NOMO-1 treated with DMSO at 0.1 percent for 48 hours (cell line): ENCODE results near the gene HOXB8.

Source experiments
- DNase-seq: peaks from one replicate; lab custom pipeline; 2025; ENCODE audit not compliant: unreplicated experiment; lab: John Stamatoyannopoulos, UW

The HOXB8 gene

DNA sequence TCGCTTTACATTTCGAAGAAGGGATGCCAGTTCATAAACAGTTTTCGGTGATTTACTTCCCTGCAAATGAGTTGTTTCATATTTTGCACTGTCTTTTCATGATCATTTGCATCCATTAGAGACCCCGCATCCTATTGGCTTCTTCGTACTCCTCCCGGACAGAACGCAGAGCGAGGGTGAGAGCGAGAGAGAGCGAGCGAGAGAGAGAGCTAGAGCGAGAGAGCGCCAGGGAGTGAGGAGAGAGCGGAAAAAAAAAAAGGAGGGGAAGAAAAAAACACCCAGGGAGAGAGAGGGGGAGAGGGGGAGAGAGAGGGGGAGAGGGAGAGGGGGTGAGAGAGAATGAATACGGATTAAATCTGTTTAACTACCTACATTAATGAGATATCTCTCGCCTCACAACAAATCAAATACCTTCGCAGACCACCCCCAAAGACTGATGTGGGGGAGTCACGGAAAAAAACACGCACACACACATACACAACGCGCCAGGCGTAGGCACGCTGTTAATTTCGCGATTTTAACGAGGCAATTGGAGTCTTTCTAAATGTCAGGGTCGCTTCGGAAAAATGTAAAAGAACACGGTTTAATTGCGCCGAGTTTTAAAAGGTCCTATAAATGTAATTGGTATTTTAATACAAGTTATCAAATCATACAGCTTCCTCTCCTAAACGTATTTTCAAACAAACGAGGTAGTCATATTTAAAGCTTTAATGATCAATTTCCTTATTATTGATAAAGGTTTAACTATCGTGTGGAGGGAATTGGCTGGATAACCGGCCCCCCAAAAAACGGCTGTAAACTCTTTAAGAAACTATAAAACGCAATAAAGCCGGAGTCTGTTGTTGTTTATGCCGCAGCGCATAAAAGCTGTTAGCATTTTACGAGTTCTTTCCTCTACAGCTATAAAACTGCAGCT lies at the start of gene HOXB8:
TSS of gene HOXB8 (minus strand) at position 246 of the 916 bp plus-strand sequence. CDS start 588 bp downstream, outside the sequence.
- no peak for DNase-seq

DNA sequence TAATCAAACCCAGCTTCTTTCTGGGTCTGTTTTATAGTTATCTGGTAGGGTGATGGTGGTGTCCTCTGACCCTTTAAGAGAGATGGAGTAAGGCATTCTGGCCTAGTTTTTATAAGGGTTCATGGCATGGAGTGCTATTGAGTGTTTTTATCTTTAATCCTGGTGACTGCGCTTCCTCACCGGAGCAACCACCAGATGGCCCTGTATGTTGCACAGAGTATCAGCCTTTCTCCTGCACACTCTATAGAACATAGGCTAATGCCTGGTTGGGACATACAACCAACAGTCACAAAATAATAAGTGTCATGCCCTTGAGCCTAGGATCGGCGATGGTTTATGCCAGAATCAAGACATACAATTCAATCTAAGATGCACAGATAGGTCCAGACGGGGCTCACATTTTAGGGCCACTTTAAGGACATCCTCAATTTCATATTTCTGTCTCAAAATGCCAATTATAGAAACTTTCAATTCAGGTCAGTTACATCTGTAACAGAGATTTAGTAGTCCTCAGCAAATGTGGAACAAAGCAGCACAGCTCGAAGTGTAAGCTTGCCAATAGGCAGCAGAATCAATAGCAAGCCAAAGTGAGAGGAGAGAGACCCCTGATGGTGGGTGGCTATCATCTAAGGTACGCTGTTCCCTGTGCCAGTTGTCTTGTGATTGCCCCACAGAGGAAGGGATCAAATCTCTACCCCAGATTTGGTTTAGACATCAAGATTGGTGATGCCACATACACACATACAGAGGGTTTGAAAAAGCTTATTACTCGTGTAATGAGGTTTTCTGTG lies 48.2 kb upstream of the HOXB8 start:
- DNase-seq = no peak

DNA sequence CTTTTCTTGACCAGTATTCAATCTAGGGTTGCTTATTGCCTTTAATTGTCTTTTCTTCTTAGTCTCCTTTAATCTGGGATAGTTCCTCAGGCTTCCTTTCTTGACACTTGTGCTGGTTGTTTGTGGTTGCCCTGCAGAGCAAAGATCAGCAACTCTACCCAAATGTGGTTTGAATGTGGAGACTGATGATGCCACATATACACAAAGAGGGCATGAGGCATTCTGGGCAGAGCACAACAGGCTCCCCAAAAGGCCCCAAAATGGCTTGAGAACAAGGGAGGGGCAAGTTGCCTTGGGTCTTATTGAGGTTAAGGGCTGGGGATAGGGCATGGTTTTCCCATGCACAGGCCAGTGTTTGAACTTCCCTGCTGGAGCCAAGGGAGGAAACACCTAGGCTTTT lies 40.8 kb upstream of the HOXB8 start:
- no peak for DNase-seq

DNA sequence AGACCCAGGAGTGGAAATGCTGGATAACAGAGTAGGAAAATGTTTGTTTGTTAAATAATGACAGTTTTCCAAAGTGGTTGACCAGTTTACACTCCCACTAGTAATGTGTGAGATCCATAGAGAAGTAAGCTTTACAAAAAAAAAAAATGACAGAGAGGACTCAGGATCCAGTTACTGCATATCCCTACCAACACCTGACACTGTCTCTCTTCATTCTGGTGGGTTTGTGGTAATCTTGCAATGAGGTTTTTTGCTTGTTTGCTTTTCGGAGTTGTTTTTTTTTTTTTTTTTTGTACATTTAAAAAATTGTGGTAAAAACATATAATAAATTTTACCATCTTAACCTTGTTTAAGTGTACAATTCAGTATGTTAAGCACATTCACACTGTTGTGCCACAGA lies 34.6 kb upstream of the HOXB8 start:
- no peak for DNase-seq

DNA sequence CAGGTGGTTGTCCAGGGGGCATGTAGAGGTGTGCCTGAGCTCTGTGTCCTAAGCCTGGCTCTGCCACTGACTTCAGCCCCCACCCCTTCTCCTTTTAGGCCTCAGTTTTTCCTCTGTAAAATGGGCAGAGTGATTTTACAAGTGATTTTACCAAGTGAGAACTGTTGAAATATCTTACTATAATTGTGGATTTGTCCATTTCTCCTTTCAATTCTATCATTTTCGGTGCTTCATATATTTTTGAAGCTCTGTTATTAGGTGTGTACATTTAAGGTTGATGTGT lies 32.8 kb upstream of the HOXB8 start:
- no peak for DNase-seq

DNA sequence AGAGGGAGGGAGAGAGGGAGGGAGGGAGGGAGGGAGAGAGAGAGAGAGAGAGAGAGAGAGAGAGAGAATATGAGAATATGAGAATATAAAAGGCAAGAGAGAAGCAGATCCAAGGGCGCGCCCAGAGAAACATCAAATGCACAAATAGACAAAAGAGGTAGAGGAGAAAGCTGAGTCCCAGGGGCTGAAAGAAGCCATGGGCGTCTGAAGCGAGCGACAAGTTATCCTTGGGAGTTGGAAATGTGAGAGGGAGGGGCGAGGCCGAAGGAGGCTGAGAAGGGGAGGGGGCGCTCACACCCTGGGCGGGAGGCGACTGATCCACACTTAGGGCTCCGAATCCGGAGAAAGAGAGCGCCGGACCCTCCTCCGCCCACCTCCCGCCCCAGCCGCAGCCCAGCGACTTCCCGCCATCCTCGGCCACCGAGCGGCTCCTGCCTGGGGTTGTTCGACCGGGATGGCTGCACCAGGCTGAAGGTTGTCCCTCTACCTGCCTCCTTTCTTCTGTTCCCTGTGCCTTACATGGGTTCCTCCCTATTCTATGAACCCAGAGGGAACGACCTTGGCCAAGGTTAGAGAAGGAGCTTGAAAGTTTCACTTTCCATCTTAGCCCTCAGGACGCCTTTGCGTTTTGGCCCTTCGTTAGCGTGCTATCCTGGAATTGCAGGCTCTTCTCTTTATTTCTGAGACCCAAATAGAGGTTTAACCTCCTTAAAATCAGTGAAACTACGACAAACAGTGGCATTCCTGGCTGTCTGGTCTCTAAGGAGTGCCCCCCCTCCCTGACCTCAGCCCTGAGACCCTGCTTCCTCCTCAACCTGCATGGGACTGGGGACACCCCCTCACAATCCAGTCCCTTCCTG lies 32.2 kb upstream of the HOXB8 start:
- no peak for DNase-seq

DNA sequence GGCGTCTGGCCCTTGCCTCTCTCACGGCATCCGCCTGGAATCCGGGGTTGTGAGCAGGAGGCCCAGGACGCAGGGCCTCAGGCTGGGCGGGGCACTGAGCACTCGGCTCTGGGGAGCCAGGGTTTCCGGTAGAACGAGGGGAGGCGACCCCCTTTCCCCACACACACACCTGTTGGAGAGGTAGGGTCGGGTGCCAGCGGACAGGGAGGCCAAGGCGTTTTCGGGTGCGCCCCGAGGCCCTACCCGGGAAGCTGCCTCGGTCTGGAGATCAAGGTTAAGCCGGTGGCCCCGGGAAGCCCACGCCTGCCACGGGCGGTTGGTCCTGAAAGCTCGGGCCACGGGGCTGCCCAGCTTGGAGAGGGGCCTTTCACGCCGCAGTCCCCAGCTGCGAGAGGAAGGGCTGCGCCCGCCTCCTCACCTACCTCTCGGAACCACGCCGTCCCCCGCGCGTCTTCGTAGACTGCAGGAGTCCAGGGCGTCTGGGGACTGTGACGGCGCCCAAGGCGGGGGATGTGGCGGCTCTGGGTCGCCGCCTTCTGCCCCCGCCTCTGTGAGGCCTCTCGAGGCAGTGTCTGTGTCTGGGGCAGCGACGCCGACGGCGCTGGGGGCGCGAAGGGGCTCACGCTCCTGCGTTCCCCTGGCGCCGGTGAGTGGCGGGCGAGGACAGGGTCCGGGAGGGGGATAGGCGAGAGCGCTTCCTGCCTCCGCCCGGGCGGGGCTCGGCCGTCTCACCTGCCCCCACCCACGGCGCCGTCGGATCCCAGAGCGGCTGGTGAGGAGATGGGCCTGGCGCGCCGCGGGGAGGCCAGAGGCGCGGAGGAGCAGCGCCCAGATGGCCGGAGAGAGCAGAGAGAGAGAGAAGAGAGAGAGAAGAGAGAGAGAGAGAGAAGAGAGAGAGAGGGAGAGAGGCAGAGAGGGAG lies 31.4 kb upstream of the HOXB8 start:
- DNase-seq = no peak

DNA sequence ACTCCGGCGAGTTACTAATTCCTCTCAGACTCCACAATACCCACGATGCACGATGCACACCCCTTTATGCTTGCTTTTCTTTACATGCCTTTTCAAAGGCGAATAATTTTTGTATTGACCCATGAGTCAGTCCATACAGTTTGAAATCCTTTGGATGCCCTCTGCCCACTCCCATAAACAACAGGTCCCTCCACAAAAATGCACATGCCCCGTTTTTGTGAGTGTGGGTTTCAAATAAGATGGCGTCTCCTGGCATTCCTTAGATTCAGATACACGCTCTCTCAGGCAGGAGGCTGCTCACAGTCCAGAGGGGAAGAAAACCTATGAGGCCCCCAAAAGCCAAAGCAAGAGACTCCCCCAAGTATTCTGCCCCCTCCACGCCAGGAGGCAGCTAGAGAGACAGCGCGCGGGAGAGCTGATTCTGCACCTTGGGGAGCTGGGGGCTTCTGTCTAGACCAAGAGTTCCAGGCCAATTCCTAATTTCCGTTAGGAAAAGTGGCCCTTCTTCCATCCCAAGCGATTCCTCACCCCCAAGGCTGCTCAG lies 30.6 kb upstream of the HOXB8 start:
- no peak for DNase-seq

DNA sequence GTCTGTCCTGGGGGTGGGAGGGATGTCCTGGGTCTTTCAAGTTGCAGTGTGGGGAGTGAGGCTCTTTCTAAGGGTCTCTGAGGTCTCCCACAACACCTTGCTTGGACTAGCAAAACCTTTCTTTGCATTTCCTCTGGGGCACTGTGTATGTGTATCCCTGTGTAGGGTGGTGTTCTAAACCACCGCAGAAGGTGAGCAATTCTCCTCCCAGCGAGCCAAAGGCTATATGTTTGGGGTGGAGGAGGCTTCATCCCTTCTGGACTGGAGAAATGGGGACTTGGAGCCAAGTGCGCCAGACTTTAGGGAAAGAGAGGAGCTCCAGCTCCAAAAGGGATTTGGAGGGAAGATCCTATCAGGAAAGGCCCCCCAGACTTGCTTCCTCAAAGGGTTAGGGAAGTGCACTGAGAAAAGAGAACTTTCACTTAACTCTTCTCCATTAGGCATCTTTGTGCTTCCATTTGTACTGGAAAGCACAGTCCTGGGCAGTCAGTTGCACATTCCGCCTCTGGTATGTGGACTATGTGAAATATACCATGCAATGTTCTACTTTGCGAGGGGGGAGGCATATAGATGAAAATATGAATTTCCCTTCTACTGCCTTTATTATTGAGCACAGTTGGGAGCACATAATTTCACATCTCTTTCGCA lies 29.9 kb upstream of the HOXB8 start:
- no peak for DNase-seq

DNA sequence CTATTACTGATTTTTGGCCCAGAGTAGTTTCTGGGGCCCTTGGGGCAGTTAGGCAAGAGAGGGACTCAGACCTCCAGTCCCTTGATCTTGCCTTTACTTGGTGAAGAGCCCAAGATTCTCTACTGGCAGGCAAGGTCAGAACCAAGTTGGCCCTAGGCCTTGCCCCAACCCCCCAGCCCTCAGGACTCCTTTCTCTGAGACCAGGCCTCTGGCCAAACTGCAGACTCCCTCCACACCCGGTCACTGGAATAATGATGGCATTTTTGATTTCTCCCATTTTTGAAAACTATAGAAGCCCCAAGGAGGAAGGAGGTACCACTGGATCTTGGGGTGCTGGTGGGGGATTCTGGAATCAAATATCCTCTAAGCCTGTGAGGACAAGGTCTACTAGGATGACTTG lies 29.1 kb upstream of the HOXB8 start:
- no peak for DNase-seq

DNA sequence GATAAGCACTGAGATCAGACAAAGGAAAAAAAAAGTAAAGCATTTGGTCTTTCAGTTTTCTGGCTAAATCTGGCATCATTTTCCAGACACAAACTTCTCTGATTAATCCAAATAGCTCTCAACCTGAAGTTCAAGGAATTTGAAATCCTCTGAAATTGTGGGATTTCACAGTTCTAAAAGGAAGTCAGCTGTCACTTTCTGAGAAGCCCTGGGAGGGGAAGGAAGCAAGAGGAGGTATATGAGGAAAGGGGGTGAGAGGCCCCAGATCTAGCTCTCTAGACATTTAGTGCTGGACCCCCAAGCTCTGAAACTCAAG lies 28.6 kb upstream of the HOXB8 start:
- DNase-seq = no peak

DNA sequence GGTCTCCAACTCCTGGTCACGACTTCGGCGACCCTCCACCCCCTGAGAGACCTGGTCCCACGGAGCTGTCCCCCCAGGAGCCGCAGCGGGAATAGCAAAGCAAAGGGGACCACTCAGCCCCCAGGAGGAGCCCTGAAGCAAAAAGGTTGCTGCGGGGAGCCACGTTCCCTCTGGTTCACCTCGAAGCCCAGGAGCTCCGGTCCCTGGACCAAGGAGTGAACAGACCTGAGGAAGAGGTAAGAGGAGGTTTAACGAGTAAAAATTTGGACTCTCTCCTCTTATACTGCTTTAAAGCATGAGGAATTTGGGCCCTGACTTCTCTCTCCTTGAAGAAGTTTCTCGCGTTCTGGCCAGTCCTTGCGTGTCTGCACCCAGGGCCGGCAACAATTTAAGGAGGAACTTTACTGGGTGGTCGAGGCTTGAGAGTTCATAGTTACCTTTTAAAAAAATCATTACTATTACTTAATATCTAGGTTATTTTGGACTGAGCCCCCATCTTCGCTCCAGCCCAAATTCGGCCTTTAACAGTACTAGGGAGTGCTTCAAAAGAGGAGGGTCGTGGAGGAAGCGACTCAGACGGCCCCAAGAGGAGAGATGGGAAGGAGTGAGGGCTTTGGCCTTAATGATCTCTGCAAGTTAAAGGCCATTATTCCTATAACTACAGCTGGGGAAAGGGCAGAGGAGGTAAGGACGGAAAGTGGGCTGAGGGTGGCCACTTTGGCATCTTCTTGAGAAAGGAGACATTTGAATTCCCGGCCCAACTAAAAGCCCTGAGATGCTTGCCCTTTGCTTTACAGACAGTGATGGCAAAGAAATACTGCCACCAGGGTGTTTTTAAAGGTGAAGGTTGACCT lies 28.0 kb upstream of the HOXB8 start:
- no peak for DNase-seq

DNA sequence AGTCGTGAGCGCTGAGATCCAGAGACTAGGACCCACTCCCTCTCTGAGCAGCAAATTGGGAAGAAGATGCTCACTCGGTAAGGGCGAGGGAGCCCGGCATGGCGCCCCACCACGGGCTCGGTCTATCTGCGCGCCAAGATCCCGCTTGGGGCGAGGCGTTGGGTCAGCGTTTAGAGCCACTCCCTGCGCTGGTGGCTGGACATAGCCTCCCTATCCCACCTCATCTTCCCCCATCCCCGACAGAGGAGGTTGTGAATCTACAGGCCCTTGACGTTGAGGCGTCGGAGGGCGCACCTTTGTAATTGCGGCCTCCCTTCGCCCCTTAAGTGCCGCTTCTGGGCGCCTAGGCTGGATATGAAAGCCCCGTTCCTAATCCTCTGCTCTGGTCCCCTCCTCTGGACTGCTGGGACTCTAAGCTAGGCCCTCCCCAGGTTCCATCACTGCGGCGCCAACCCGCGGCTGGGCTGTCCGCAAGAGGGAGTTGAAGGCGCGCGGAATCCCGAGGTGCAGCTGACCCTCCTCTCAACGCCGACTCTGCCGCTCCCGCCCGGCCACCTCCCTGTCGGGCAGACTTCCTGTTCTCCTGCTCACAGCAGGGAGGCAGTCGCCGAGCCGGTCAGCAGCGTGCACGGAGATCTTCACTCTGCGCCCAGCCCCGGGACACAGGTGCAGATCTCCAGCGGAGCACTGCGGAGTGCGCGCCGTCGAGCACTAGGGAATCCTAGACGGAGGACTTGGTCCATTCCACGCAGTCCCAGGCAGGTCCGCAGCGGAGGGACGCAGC lies 27.2 kb upstream of the HOXB8 start:
- no peak for DNase-seq

DNA sequence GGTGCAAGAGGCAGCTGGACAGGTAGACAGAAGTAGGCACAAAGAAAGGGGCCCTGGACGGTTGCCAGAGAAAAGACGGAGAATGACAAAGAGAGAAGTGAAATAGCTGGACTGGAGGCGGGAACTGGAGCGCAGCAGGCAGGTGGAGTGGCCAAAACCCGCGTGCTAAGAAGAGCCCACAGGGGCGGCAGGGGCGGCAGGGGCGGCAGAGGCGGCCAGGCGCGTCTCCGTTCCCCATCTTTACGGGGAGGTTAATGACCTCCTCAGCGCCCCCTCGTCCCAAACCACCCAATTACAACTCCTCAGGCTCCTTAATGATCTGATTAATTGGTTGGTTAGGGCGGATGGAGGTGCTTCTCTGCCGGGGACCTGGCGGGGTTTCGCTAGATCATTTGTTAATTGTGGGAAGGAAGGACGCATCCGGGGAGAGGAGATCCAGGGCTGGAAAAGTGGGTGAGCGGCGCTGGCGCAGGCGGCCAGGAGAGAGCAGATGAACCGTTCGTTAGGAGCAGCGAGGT lies 26.5 kb upstream of the HOXB8 start:
- no peak for DNase-seq

DNA sequence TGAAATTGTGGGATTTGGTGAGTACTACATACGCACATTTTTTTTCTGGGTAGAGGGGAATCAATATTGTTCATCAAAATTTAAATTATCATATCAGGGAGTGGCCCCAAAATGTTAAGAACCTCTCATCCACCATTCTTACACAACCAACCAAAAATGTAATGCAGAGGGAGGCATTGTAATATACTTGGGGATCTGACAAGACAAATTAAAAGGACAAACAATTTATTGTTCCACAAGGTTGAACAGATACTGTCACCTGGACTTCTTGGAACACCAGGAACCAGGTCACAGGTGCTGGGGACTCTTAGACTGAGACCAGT lies 25.7 kb upstream of the HOXB8 start:
- DNase-seq = no peak

DNA sequence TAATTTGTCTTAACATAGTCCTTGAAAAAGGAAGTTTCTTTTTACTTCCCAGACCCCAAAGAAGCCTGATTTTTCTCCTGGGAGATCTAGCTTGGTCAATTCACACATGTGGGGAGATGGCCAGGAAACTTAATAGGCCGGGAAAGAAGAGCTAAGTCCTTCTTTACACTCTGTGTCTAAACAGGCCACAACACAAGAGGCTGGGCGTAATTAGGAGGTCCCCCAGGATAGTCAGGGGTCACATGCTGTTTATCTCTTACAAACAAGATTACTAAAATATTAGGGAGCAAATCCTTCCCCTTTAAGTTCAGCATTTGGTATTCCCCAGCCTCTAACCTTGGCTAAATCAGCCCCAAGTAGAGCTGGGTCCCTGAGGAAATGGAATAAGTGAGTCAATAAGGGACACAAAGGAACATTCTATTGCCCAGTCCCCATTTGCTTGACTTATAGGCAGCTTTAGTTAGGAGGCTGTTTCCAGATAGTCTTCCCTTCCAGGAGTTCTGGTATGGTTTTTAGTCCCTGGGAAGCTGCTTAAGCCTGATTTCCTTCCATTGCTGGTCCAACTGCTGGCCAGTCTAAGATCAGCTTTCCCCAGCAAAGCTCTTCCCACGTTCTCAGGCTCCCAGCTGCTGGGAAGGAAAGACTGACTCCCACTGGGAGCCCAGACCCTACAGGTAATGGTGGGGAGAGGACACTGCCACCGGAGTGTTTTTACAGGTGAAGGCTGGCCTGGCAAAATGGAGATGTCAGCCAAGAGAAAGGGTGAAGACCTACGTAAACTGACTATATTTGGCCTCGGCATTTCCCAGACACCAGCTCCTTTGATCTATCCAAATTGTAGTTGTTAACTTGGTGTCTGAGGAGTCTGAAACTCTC lies 25.1 kb upstream of the HOXB8 start:
- no peak for DNase-seq

DNA sequence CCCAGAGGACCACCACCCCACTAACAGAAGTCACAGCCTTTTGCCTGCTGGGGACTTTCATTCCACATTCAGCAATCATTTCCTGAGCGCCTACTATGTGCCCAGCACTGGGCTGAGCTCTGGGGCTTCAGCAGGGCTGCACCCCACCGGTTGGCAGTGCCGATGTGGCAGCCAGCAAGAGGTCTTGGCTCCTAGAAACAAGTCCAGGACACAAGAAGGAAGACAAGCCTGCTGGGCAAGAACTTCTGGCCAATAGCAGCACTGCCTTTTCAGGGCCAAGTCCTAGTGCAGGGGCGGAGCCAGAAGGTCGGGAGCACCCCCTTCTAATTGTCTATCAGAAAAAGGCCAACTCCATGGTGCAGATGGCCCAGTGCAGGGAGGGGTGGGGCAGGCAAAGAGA lies 24.0 kb upstream of the HOXB8 start:
- DNase-seq = no peak
